ENCODE data around the gene ITGB2. TPM values are rescaled to one million over a fixed set of nuclear protein-coding genes. Genes with fewer than 3 reads are reported as not detected.
A peak's percentile ranks its signal among the peaks of the same experiment; 100 is the strongest.

Gene ITGB2
- polyA plus RNA-seq, 1 of the 3 experiments (the other 2 are of a cell fraction) = 0.77 TPM

DNA sequence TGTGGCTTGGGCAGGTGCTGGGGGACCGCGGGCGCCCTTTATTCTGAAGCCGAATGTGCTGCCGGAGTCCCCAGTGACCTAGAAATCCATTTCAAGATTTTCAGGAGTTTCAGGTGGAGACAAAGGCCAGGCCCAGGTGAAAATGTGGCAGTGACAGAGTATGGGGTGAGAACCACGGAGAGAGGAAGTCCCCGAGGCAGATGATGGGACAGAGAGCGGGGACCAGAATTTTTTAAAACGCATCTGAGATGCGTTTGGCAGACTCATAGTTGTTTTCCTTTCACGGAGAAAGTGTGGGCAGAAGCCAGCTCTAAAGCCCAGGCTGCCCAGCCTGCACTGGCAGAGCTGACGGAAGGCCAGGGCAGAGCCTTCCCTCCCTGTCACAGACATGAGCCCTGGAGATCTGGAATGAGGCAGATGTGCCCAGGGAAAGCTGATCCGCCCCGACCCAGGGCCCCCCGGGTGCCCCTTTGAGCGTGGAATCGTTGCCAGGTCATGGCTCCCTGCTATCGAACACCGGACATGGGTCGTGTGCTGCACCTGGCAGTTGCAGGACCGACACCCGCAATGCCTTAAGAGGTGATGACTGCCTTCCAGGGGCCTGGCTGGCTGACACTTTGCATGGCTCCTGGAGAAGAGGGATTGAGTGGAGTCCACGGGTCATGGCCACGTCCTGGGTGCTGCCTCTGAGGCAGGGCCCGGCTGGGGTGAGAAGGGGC, 12.7 kb upstream of the ITGB2 start (continued):
- no peak for TF ChIP-seq EZH2phosphoT487 (IDR thresholded peaks at IDR 0.05; ENCODE audit: borderline replicate concordance, low read depth)

DNA sequence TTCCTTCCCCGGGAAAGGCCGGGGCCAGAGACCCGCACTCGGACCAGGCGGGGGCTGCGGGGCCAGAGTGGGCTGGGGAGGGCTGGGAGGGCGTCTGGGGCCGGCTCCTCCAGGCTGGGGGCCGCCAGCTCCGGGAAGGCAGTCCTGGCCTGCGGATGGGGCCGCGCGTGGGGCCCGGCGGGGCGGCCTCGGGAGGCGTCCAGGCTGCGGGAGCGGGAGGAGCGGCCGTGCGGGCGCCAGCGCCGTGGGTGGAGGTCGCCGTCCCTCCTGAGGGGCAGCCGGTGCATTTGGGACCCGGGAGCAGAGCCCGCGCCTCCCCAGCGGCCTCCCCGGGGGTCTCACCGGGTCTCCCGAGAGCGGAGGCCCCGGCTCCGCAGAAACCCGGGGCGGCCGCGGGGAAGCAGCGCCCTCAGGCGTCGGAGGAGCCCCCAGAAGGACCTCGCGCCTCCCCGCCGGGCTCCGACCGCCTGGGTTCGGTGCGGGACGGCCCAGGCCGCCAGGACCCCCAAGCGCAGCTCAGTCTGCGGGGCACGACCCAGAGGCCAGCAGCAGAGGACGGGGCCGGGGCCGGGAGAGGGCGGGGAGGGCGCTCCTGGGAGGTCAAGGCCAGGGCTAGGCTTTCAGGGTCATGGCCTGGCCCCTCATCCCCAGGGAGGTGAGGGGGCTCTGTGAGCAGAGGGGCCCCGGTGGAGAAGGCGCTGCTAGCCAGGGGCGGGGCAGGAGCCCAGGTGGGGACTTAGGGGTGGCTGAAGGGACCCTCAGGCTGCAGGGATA, 11.9 kb upstream of the ITGB2 start:
- H3K4me3 ChIP-seq (ENCODE audit: low read depth in 2 of 2, low read length in 1 of 2) = peak overlapping the region in 1 of 2 experiments; percentile 31; a peak in 2 of 4 replicates
- H3K27me3 ChIP-seq (ENCODE audit: insufficient read depth) = peaks cover 15% of the 10 kb centered on the region

More for the DNA sequence above, 11.9 kb upstream of the ITGB2 start:
- H4K20me1 ChIP-seq (ENCODE audit: insufficient read depth) = peaks cover 11% of the 10 kb centered on the region; the same call in 1 of the 2 replicates
- TF ChIP-seq, protein P1, sequence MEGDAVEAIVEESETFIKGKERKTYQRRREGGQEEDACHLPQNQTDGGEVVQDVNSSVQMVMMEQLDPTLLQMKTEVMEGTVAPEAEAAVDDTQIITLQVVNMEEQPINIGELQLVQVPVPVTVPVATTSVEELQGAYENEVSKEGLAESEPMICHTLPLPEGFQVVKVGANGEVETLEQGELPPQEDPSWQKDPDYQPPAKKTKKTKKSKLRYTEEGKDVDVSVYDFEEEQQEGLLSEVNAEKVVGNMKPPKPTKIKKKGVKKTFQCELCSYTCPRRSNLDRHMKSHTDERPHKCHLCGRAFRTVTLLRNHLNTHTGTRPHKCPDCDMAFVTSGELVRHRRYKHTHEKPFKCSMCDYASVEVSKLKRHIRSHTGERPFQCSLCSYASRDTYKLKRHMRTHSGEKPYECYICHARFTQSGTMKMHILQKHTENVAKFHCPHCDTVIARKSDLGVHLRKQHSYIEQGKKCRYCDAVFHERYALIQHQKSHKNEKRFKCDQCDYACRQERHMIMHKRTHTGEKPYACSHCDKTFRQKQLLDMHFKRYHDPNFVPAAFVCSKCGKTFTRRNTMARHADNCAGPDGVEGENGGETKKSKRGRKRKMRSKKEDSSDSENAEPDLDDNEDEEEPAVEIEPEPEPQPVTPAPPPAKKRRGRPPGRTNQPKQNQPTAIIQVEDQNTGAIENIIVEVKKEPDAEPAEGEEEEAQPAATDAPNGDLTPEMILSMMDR (IDR thresholded peaks at IDR 0.05) = peak; percentile 35
- TF ChIP-seq EP300 (IDR thresholded peaks at IDR 0.05; ENCODE audit: borderline replicate concordance in 1 of 2, low read depth in 1 of 2, low read length in 1 of 2) (no peak), EZH2phosphoT487 (IDR thresholded peaks at IDR 0.05; ENCODE audit: borderline replicate concordance, low read depth) (no peak), MEF2A (IDR thresholded peaks at IDR 0.05; ENCODE audit: borderline replicate concordance, low read depth) (no peak), YY1 (IDR thresholded peaks at IDR 0.05; ENCODE audit: low read depth) (no peak), POLR2AphosphoS5 (IDR thresholded peaks at IDR 0.05; ENCODE audit: low read depth, low read length) (no peak), SMC3 (IDR thresholded peaks at IDR 0.05; ENCODE audit: low read depth, low read length) (peak; percentile 31), NFIC (IDR thresholded peaks at IDR 0.05; ENCODE audit: borderline replicate concordance) (no peak), NRF1 (IDR thresholded peaks at IDR 0.05; ENCODE audit: low read depth, low read length) (no peak), ELF1 (IDR thresholded peaks at IDR 0.05) (no peak), RXRA (IDR thresholded peaks at IDR 0.05; ENCODE audit: borderline replicate concordance, low read depth) (no peak), RAD21 (IDR thresholded peaks at IDR 0.05; ENCODE audit: low read length) (peak; percentile 65), FOSL2 (IDR thresholded peaks at IDR 0.05; ENCODE audit: borderline replicate concordance, low read depth) (no peak), GATA2 (CRISPR knock-in tag; IDR thresholded peaks at IDR 0.05) (no peak)
- TF ChIP-seq, protein P2, sequence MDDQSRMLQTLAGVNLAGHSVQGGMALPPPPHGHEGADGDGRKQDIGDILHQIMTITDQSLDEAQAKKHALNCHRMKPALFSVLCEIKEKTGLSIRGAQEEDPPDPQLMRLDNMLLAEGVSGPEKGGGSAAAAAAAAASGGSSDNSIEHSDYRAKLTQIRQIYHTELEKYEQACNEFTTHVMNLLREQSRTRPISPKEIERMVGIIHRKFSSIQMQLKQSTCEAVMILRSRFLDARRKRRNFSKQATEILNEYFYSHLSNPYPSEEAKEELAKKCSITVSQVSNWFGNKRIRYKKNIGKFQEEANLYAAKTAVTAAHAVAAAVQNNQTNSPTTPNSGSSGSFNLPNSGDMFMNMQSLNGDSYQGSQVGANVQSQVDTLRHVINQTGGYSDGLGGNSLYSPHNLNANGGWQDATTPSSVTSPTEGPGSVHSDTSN (IDR thresholded peaks at IDR 0.05) = no peak
- TF ChIP-seq, protein P3, sequence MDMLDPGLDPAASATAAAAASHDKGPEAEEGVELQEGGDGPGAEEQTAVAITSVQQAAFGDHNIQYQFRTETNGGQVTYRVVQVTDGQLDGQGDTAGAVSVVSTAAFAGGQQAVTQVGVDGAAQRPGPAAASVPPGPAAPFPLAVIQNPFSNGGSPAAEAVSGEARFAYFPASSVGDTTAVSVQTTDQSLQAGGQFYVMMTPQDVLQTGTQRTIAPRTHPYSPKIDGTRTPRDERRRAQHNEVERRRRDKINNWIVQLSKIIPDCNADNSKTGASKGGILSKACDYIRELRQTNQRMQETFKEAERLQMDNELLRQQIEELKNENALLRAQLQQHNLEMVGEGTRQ (IDR thresholded peaks at IDR 0.05; ENCODE audit: borderline replicate concordance, low read depth, low read length) = no peak
- peak overlapping the region; percentile 55; the same call in 1 of the 2 replicates for H3K4me2 ChIP-seq
- H3K9me2 ChIP-seq = no peaks in the 10 kb centered on the region
- peaks cover 6% of the 10 kb centered on the region for H3F3A ChIP-seq (replicated peaks; ENCODE audit: insufficient read depth)
- H3K9me3 ChIP-seq = no peaks in the 10 kb centered on the region
- WGBS (ENCODE audit: low lambda C conversion rate) = 53% methylated on average over 10 of the region's 68 CpGs
- H3K36me3 ChIP-seq (replicated peaks in 1 of 2; ENCODE audit: control insufficient read depth in 1 of 2, insufficient read depth in 2 of 2, low read length in 1 of 2) = no peaks in the 10 kb centered on the region
- DNase-seq = peak; percentile 86
- POLR2A ChIA-PET = interaction anchor here (0.5 to 1.2 kb wide), 2 partner anchors 15 to 132 kb away, joined by 3 to 4 read pairs; no protein-coding TSS in a partner anchor
- CTCF ChIA-PET = interaction anchor here (0.7 to 4.9 kb wide), 22 partner anchors 8 to 280 kb away, joined by 3 to 54 read pairs (median 5); partner anchors contain the start of genes ITGB2, SUMO3 and UBE2G2
- no peak overlapping the region for H2AFZ ChIP-seq (ENCODE audit: low read depth)
- no peak overlapping the region for H3K27ac ChIP-seq (ENCODE audit: low read depth in 2 of 2, low read length in 1 of 2)
- H3K4me1 ChIP-seq (ENCODE audit: control insufficient read depth in 1 of 2, insufficient read depth in 2 of 2, low read depth in 1 of 2, low read length in 1 of 2) = peaks cover 16 to 19% of the 10 kb centered on the region in 2 experiments; a peak in 2 of 4 replicates
- H3K79me2 ChIP-seq (ENCODE audit: insufficient read depth) = no peaks in the 10 kb centered on the region
- H3K9ac ChIP-seq = no peak overlapping the region
